Activated T-cell treated with anti-CD3 and anti-CD28 coated beads, Interleukin-2, amount 50 U/mL, for 1 hour (primary cell): Measurements from ENCODE around the gene TMEM135.
"Not testable (repeated sequence)": the region's sequence is repeated elsewhere in the genome, so short reads cannot be mapped to it uniquely, and the experiment has no call there.

ENCODE experiments used
- DNase-seq: peaks from one replicate; pipeline ENCODE4 v3.0.0-alpha.2; 2020

Gene TMEM135

GRCh38 chr11:87020764-87021365, 16.9 kb upstream of the TMEM135 start:
- DNase-seq = no peak

- no peak for DNase-seq
Measured at GRCh38 chr11:87022254-87022653, 15.5 kb upstream of the TMEM135 start.

GRCh38 chr11:87022738-87023137, 15.0 kb upstream of the TMEM135 start:
- no peak for DNase-seq

- DNase-seq = not testable (repeated sequence)
Measured at GRCh38 chr11:87026415-87026814, 11.3 kb upstream of the TMEM135 start.

- DNase-seq = no peak
Measured at GRCh38 chr11:87030458-87031054, 7.2 kb upstream of the TMEM135 start.

GRCh38 chr11:87031433-87032170, 6.1 kb upstream of the TMEM135 start:
- no peak for DNase-seq

GRCh38 chr11:87033561-87033960, 4.2 kb upstream of the TMEM135 start:
- DNase-seq = no peak

GRCh38 chr11:87035976-87036583, 1.7 kb upstream of the TMEM135 start:
- DNase-seq = no peak

- no peak for DNase-seq
Measured at GRCh38 chr11:87036756-87037449, 831 bp upstream of the TMEM135 start.

GRCh38 chr11:87038235-87038977, 672 bp downstream of the TMEM135 start:
- no peak for DNase-seq

- no peak for DNase-seq
Measured at GRCh38 chr11:87039371-87039770, 1.6 kb downstream of the TMEM135 start.

GRCh38 chr11:87043894-87044293, 6.2 kb downstream of the TMEM135 start:
- DNase-seq = no peak

GRCh38 chr11:87046824-87047223, 9.1 kb downstream of the TMEM135 start:
- DNase-seq = no peak

GRCh38 chr11:87056091-87056490, 18.4 kb downstream of the TMEM135 start:
- no peak for DNase-seq

GRCh38 chr11:87057749-87058148, 20.0 kb downstream of the TMEM135 start:
- DNase-seq = no peak

GRCh38 chr11:87059596-87060390, 22.1 kb downstream of the TMEM135 start:
- no peak for DNase-seq

- DNase-seq = no peak
Measured at GRCh38 chr11:87061766-87062165, 24.0 kb downstream of the TMEM135 start.

- no peak for DNase-seq
Measured at GRCh38 chr11:87063982-87064381, 26.2 kb downstream of the TMEM135 start.

- DNase-seq = no peak
Measured at GRCh38 chr11:87072787-87073186, 35.1 kb downstream of the TMEM135 start.

- DNase-seq = no peak
Measured at GRCh38 chr11:87076260-87076783, 38.6 kb downstream of the TMEM135 start.

GRCh38 chr11:87076874-87077429, 39.2 kb downstream of the TMEM135 start:
- no peak for DNase-seq
